C1 segment of cervical spinal cord (tissue), 14 donors: ENCODE results near the gene ABCA6.

Experiments used
- DNase-seq, 14 donors: peaks; one replicate each; lab custom pipeline; 2025; lab: John Stamatoyannopoulos, UW

ABCA6 gene

GRCh38 chr17:69143683-69144231 is 2.1 kb upstream of the ABCA6 start:
- no peak for DNase-seq

- no peak for DNase-seq
Observed at GRCh38 chr17:69143151-69143550, 1.5 kb upstream of the ABCA6 start.

GRCh38 chr17:69142175-69142802 is 594 bp upstream of the ABCA6 start:
- DNase-seq: no peak

- no peak for DNase-seq
Observed at GRCh38 chr17:69134112-69134511, 7.6 kb downstream of the ABCA6 start.

GRCh38 chr17:69130627-69131296 is 10.9 kb downstream of the ABCA6 start:
- DNase-seq: no peak

- no peak for DNase-seq
Observed at GRCh38 chr17:69123626-69124025, 18.1 kb downstream of the ABCA6 start.

- no peak for DNase-seq
Observed at GRCh38 chr17:69122065-69122464, 19.6 kb downstream of the ABCA6 start.

GRCh38 chr17:69117855-69118784 is 23.6 kb downstream of the ABCA6 start:
- no peak for DNase-seq

GRCh38 chr17:69111794-69112193 is 29.9 kb downstream of the ABCA6 start:
- no peak for DNase-seq

GRCh38 chr17:69105907-69106730 is 35.6 kb downstream of the ABCA6 start:
- no peak for DNase-seq

- no peak for DNase-seq
Observed at GRCh38 chr17:69103557-69104233, 38.0 kb downstream of the ABCA6 start.

GRCh38 chr17:69098625-69099024 is 43.1 kb downstream of the ABCA6 start:
- DNase-seq: no peak

- DNase-seq: no peak
Observed at GRCh38 chr17:69096541-69096940, 45.2 kb downstream of the ABCA6 start.

- no peak for DNase-seq
Observed at GRCh38 chr17:69093995-69094394, 47.7 kb downstream of the ABCA6 start.

- DNase-seq: no peak
Observed at GRCh38 chr17:69093279-69093789, 48.4 kb downstream of the ABCA6 start.

GRCh38 chr17:69090365-69090764 is 51.3 kb downstream of the ABCA6 start:
- DNase-seq: no peak

GRCh38 chr17:69088643-69089200 is 53.0 kb downstream of the ABCA6 start:
- no peak for DNase-seq

GRCh38 chr17:69086641-69087040 is 55.1 kb downstream of the ABCA6 start:
- no peak for DNase-seq

- DNase-seq: no peak
Observed at GRCh38 chr17:69084911-69085310, 56.8 kb downstream of the ABCA6 start.

- DNase-seq: no peak
Observed at GRCh38 chr17:69082696-69083095, 59.0 kb downstream of the ABCA6 start.
